Adrenal gland (tissue), 12 donors: Measurements from ENCODE around the gene ARID5B. TPM values are rescaled to one million over a fixed set of nuclear protein-coding genes. Genes with fewer than 3 reads are reported as not detected.
A peak's percentile ranks its signal among the peaks of the same experiment; 100 is the strongest.

Experiments used
- DNase-seq, 7 donors: peaks; one replicate each; pipeline ENCODE4 v3.0.0-alpha.2; 2019 to 2020
- H3K27ac ChIP-seq, 5 donors: fragments of 200-600 bp; sonication (generic) in 4 of 5; 1 replicate in 3 of 5; 2 replicates in 2 of 5; pipeline versions ENCODE4 v1.5.1 to v1.8.0; 2016 to 2020; ENCODE audit warnings: mild to moderate bottlenecking in 1 of 5
- H3K27me3 ChIP-seq: fragments of 200-600 bp; 2 replicates; pipeline ENCODE4 v1.8.0; 2021
- H3K36me3 ChIP-seq, 2 donors: fragments of 200-600 bp; replicated peaks in 1 of 2; 1 replicate in 1 of 2; 2 replicates in 1 of 2; pipeline versions ENCODE4 v1.5.1 to v1.8.0; 2018 to 2022
- H3K4me1 ChIP-seq, 2 donors: fragments of 200-600 bp; replicated peaks in 1 of 2; 1 replicate in 1 of 2; 2 replicates in 1 of 2; pipeline versions ENCODE4 v1.5.1 to v1.8.0; 2018 to 2021
- H3K4me3 ChIP-seq, 4 donors: fragments of 200-600 bp; sonication (generic) in 3 of 4; one replicate each; pipeline ENCODE4 v1.5.1; 2016 to 2018
- H3K9me3 ChIP-seq, 3 donors: fragments of 200-600 bp; sonication (generic) in 1 of 3; replicated peaks in 1 of 3; 1 replicate in 2 of 3; 2 replicates in 1 of 3; pipeline versions ENCODE4 v1.5.1 to v1.8.0; 2016 to 2021
- CTCF ChIP-seq, 6 experiments: fragments of 450-650 bp in 4 of 6; fragments of 200-600 bp in 2 of 6; sonication (generic) in 1 of 6; IDR thresholded peaks; 1 replicate in 5 of 6; 2 replicates in 1 of 6; pipeline versions ENCODE4 v1.5.1 to v1.8.0; 2016 to 2021; ENCODE audit warnings: antibody characterized with exemption in 6 of 6, mild to moderate bottlenecking in 2 of 6, moderate library complexity in 1 of 6
- POLR2A ChIP-seq, 2 donors: fragments of 450-650 bp; IDR thresholded peaks; one replicate each; pipeline ENCODE4 v1.6.1; 2017; ENCODE audit warnings: antibody characterized with exemption in 2 of 2, mild to moderate bottlenecking in 2 of 2, moderate library complexity in 1 of 2
- WGBS, 4 donors: extraction: QIAGEN DNeasy Blood & Tissue Kit in 2 of 4; methylation state at CpG; one replicate each; pipeline versions ENCODE4 v1.1.5 to v1.1.7; 2013 to 2017; 5-methylcytosine and 5-hydroxymethylcytosine counted together
- intact Hi-C, 2 donors: fragments of 100-400 bp; cut with DNase I; formaldehyde crosslinking; loops; one replicate each; pipeline versions ENCODE4 v1.14.1 to v1.15.0; 2022 to 2023
- polyA plus RNA-seq, 3 donors: library from polyadenylated mRNA; stranded (reverse); fragments of 200-250 nt in 2 of 3; fragments of 350-450 nt in 1 of 3; fragmentation: Illumina TruSeq in 1 of 3; extraction: RNeasy Lipid Tissue Mini Kit (QIAGEN cat#74804) in 1 of 3; gene quantifications; one replicate each; pipeline ENCODE4 v1.2.3, GENCODE V29; 2013 to 2014
- total RNA-seq, 9 donors: library from RNA; depleted of rRNA in 4 of 9; stranded (reverse); fragments of >200 nt in 4 of 9; fragments of 120-200 nt in 1 of 9; fragmentation: NEBNext Ultra II Directional in 1 of 9; extraction: Animal tissue kit (Norgen Biotek cat#: 25700) in 1 of 9; gene quantifications; one replicate each; pipeline versions ENCODE4 v1.1.0 to v1.2.4, GENCODE V29; 2013 to 2023
- donor health status: healthy with polysubstance abuse.
- donor health status: Bipolar disorder and iron deficiency.
- donor health status: DM: yes; HTN: yes; CAD: no.
- donor health status: DM: no; HTN: no; CAD: no.
- donor health status: DM: no; HTN: no; CAD: no.
- donor health status: DM: yes; HTN: yes; CAD: no.

Gene ARID5B
- total and polyA plus RNA-seq, 12 donors, result 5.7 to 42.4 (median 23.8) TPM

GRCh38 chr10:61965703-61966395 lies 64.3 kb downstream of the ARID5B start:
- no peaks in the 10 kb centered on the region for H3K9me3 ChIP-seq
- DNase-seq, result no peak
- 52 to 70% (median 67%) methylated on average over 3 of the region's 3 CpGs for WGBS, 4 donors
- H3K4me1 ChIP-seq, result peaks cover 7 to 10% of the 10 kb centered on the region in 2 donors
- intact Hi-C loops, result no loop called here
- no peak overlapping the region for H3K4me3 ChIP-seq
- TF ChIP-seq CTCF (IDR thresholded peaks at IDR 0.05) (no peak), POLR2A (IDR thresholded peaks at IDR 0.05) (no peak)
- H3K27ac ChIP-seq, result no peak overlapping the region
- no peaks in the 10 kb centered on the region for H3K36me3 ChIP-seq
- H3K27me3 ChIP-seq, result no peaks in the 10 kb centered on the region

DNA sequence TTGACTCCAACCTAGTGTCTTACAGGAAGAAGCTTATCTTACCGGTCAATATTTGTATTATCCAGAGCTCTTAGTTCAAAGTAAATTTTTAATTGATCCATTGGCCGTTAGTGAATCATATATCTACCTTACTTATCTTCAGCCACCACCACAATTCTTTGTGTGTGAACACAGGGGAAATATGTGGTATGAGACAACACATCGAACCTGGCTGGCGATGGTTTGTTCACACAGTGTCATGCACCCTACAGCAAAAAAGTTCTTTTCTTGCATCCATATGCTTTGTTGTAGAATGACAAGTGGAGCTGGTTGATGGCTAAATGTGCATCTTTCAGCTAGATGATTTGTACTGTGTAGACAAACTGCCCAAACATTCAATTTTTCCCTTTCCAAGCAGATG lies 65.8 kb downstream of the ARID5B start:
- no peaks in the 10 kb centered on the region for H3K36me3 ChIP-seq
- H3K4me1 ChIP-seq, result peaks cover 9 to 16% of the 10 kb centered on the region in 2 donors
- no peak overlapping the region for H3K27ac ChIP-seq
- no peak for TF ChIP-seq POLR2A (IDR thresholded peaks at IDR 0.05)
- TF ChIP-seq CTCF (IDR thresholded peaks at IDR 0.05), result no peak
- no peaks in the 10 kb centered on the region for H3K27me3 ChIP-seq
- no peaks in the 10 kb centered on the region for H3K9me3 ChIP-seq
- no peak for DNase-seq
- no peak overlapping the region for H3K4me3 ChIP-seq
- 96 to 97% (median 97%) methylated on average over 4 of the region's 4 CpGs for WGBS, 4 donors
- intact Hi-C loops, result no loop called here

GRCh38 chr10:61970182-61971002 lies 68.9 kb downstream of the ARID5B start:
- peaks cover 18 to 34% of the 10 kb centered on the region in 2 donors for H3K4me1 ChIP-seq
- TF ChIP-seq POLR2A (IDR thresholded peaks at IDR 0.05), result no peak
- TF ChIP-seq CTCF (IDR thresholded peaks at IDR 0.05), result no peak
- H3K36me3 ChIP-seq, result no peaks in the 10 kb centered on the region
- H3K4me3 ChIP-seq, result no peak overlapping the region
- intact Hi-C loops, result no loop called here
- DNase-seq, result peak in 3 of 7 donors; percentile 23 to 39 (median 29)
- WGBS, 4 donors, result 50 to 64% (median 60%) methylated on average over 6 of the region's 6 CpGs
- no peaks in the 10 kb centered on the region for H3K9me3 ChIP-seq
- H3K27ac ChIP-seq, result peak overlapping the region in 4 of 5 donors; percentile 45 to 68 (median 54)
- H3K27me3 ChIP-seq, result no peaks in the 10 kb centered on the region

- no peaks in the 10 kb centered on the region for H3K9me3 ChIP-seq
- H3K27ac ChIP-seq, result peak overlapping the region in 4 of 5 donors; percentile 45 to 68 (median 54)
- intact Hi-C loops, result no loop called here
- TF ChIP-seq CTCF (IDR thresholded peaks at IDR 0.05) (no peak), POLR2A (IDR thresholded peaks at IDR 0.05) (no peak)
- peaks cover 18 to 38% of the 10 kb centered on the region in 2 donors for H3K4me1 ChIP-seq
- DNase-seq, result no peak
- no peaks in the 10 kb centered on the region for H3K36me3 ChIP-seq
- H3K4me3 ChIP-seq, result no peak overlapping the region
- H3K27me3 ChIP-seq, result no peaks in the 10 kb centered on the region
Measured at GRCh38 chr10:61971003-61971325, 69.5 kb downstream of the ARID5B start.
